H7 (cell line): ENCODE data around the gene LSM5. TPM values are rescaled to one million over a fixed set of nuclear protein-coding genes. Genes with fewer than 3 reads are reported as not detected.
A peak's percentile ranks its signal among the peaks of the same experiment; 100 is the strongest.
"Not testable (repeated sequence)": the region's sequence is repeated elsewhere in the genome, so short reads cannot be mapped to it uniquely, and the experiment has no call there.

Experiments used
- DNase-seq: peaks from one replicate; pipeline ENCODE4 v3.0.0; 2012
- H3K27me3 ChIP-seq: 2 replicates; pipeline ENCODE4 v1.6.0; 2011; ENCODE audit warnings: mild to moderate bottlenecking, low read length; ENCODE audit not compliant: control insufficient read depth, insufficient read depth
- H3K36me3 ChIP-seq: replicated peaks from 2 replicates; pipeline ENCODE4 v1.5.1; 2011; ENCODE audit warnings: low read length; ENCODE audit not compliant: control insufficient read depth, insufficient read depth
- H3K4me3 ChIP-seq: 2 replicates; pipeline ENCODE4 v1.5.1; 2011; ENCODE audit warnings: low read depth, mild to moderate bottlenecking, control low read depth, low read length, moderate library complexity; ENCODE audit not compliant: insufficient read depth
- total RNA-seq: library from RNA; depleted of rRNA; stranded (reverse); fragments of >200 nt; shearing (Covaris generic); gene quantifications from 2 replicates; pipeline ENCODE4 v1.2.3, GENCODE V29; 2014

Gene LSM5
- total RNA-seq, 1 experiment from 2014 or later, result 41.6 TPM

GRCh38 chr7:32495298-32496051, 5.3 kb upstream of the LSM5 start, which contains the start of gene AVL9:
TSS of gene AVL9 (plus strand) at chr7:32495489. CDS start at chr7:32495710, 221 bp downstream.
- Histone ChIP-seq H3K4me3 (peak within 1 kb of the TSS; percentile 94), H3K36me3 (no peaks in the 10 kb centered on the region), H3K27me3 (no peaks in the 10 kb centered on the region)
- DNase-seq, result peak; percentile 99

- no peaks in the 10 kb centered on the region for H3K27me3 ChIP-seq
- no peaks in the 10 kb centered on the region for H3K36me3 ChIP-seq
- peak overlapping the region; percentile 67 for H3K4me3 ChIP-seq
- DNase-seq, result no peak
These were observed 4.7 kb upstream of the LSM5 start for GRCh38 chr7:32494946-32495297.

DNA sequence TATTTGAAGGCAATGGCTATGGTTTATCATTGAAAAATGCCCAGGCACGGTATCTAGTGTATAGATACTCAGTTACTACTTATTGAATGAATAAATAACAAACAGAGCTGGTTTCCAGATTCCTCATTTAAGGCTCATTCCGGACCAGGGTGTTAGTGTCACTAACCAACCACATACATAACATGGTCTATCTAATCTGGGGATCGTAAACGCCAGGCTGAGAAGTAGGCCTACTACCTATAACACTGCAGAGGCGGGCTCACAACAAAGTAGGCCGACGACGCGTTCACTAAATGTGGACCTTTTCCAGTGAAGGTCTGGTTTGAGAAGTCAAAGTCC, 423 bp downstream of the LSM5 start:
- Histone ChIP-seq H3K36me3 (peaks cover 6% of the 10 kb centered on the region), H3K4me3 (peak overlapping the region; percentile 86), H3K27me3 (no peaks in the 10 kb centered on the region)
- DNase-seq, result no peak

- no peak for DNase-seq
These were observed 8.3 kb downstream of the LSM5 start for GRCh38 chr7:32481921-32482320.

DNA sequence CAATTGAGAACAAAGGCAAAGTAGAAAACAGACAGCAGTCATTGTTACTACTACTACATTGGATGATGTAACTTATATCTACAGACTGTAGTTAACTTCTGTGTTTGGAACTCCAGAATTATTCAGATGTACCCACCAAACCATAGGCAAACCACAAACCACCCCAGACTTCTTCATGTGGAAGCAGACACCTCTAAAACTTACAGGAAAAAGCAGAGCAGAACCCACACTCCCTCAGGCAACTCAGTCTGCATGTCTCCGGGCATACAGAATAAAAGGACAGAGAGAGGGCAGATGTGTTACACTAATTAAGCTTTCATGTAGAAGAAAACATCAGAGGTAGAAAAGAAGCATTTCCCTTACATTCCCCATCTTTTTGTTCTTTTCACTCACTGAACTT, 9.0 kb downstream of the LSM5 start:
- no peak for DNase-seq
- H3K36me3 ChIP-seq, result no peaks in the 10 kb centered on the region
- no peaks in the 10 kb centered on the region for H3K27me3 ChIP-seq
- no peak overlapping the region for H3K4me3 ChIP-seq

More at GRCh38 chr7:32481921-32482320, 8.3 kb downstream of the LSM5 start:
- Histone ChIP-seq H3K36me3 (no peaks in the 10 kb centered on the region), H3K4me3 (no peak overlapping the region), H3K27me3 (no peaks in the 10 kb centered on the region)

DNA sequence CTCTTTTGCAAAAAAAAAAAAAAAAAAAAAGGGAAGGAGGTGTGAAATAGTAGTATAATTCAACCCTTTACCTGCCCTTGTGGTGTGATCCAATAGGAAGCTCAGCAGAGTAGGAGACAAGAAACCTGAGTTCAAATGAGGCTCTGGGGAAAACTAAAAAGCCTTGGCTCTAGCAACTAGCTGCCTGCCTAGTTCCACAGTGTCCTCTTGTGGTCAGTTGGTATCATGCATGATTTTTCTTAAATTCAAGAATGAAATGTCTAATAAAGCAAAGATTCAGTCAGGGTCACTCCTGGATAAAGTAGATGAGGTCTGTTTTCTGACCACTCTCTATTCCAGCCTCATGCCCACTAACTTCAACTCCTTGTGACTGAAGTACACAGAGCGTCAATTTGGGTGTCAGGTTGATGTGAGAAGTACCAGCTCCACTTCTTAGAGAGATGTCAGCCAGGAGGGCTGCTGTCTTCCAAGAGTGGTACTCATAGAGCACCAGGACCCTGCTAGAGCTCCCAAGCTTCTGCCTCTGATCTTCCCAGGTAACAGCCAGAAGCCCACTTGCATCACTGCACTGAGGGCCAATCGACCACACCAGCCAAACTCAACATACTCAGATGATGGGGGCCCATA, 10.5 kb downstream of the LSM5 start:
- DNase-seq, result peak; percentile 59
- Histone ChIP-seq H3K36me3 (no peaks in the 10 kb centered on the region), H3K27me3 (no peaks in the 10 kb centered on the region), H3K4me3 (no peak overlapping the region)

GRCh38 chr7:32477649-32477980, 12.6 kb downstream of the LSM5 start:
- Histone ChIP-seq H3K4me3 (no peak overlapping the region), H3K27me3 (no peaks in the 10 kb centered on the region), H3K36me3 (no peaks in the 10 kb centered on the region)
- DNase-seq, result no peak

- Histone ChIP-seq H3K36me3 (no peaks in the 10 kb centered on the region), H3K27me3 (no peaks in the 10 kb centered on the region), H3K4me3 (no peak overlapping the region)
- no peak for DNase-seq
These were observed 13.1 kb downstream of the LSM5 start for GRCh38 chr7:32476816-32477648.

- no peaks in the 10 kb centered on the region for H3K36me3 ChIP-seq
- no peak overlapping the region for H3K4me3 ChIP-seq
- DNase-seq, result no peak
- no peaks in the 10 kb centered on the region for H3K27me3 ChIP-seq
These were observed 16.2 kb downstream of the LSM5 start for GRCh38 chr7:32474008-32474407.

GRCh38 chr7:32472015-32472414, 18.2 kb downstream of the LSM5 start:
- Histone ChIP-seq H3K4me3 (no peak overlapping the region), H3K27me3 (no peaks in the 10 kb centered on the region), H3K36me3 (no peaks in the 10 kb centered on the region)
- no peak for DNase-seq

GRCh38 chr7:32470871-32471270, 19.3 kb downstream of the LSM5 start:
- DNase-seq, result no peak
- Histone ChIP-seq H3K27me3 (no peaks in the 10 kb centered on the region), H3K4me3 (no peak overlapping the region), H3K36me3 (no peaks in the 10 kb centered on the region)

GRCh38 chr7:32470004-32470403, 20.2 kb downstream of the LSM5 start:
- not testable (repeated sequence) for DNase-seq, H3K36me3 ChIP-seq, H3K27me3 ChIP-seq, H3K4me3 ChIP-seq

GRCh38 chr7:32464641-32465416, 25.4 kb downstream of the LSM5 start:
- H3K36me3 ChIP-seq, H3K27me3 ChIP-seq, DNase-seq: not testable (repeated sequence)
- peak overlapping the region; percentile 20 for H3K4me3 ChIP-seq

DNA sequence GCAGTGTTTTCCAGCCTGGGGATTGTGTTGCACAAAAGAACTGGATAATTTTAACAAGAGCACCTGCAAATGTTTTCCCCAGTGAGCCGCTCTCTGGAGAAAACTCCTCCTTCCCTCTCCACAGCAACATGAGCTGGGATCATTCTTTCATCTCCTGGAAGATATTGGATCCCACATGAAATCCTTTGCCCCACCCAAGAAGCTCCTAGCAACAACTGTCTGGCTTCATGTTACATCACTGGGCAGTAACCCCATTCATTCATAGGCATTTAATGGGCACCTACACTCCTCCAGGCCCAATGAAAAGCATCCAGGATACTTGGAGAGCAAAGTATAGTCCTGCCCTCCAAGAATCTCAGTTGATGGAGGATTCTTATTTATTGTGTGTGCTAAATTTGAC, 27.2 kb downstream of the LSM5 start:
- Histone ChIP-seq H3K27me3 (no peaks in the 10 kb centered on the region), H3K4me3 (no peak overlapping the region), H3K36me3 (no peaks in the 10 kb centered on the region)
- no peak for DNase-seq
